Stimulated activated CD4-positive, alpha-beta T cell treated with anti-CD3 and anti-CD28 coated beads, TNF-alpha, amount 100 ng/mL, for 4 hours (primary cell): ENCODE results near the gene AGTR1.
"Not testable (repeated sequence)": the region's sequence is repeated elsewhere in the genome, so short reads cannot be mapped to it uniquely, and the experiment has no call there.

Experiments
- DNase-seq, 3 experiments: peaks; one replicate each; pipeline ENCODE4 v3.0.0-alpha.2; 2020; ENCODE audit warnings: low read depth in 3 of 3

The AGTR1 gene

DNA sequence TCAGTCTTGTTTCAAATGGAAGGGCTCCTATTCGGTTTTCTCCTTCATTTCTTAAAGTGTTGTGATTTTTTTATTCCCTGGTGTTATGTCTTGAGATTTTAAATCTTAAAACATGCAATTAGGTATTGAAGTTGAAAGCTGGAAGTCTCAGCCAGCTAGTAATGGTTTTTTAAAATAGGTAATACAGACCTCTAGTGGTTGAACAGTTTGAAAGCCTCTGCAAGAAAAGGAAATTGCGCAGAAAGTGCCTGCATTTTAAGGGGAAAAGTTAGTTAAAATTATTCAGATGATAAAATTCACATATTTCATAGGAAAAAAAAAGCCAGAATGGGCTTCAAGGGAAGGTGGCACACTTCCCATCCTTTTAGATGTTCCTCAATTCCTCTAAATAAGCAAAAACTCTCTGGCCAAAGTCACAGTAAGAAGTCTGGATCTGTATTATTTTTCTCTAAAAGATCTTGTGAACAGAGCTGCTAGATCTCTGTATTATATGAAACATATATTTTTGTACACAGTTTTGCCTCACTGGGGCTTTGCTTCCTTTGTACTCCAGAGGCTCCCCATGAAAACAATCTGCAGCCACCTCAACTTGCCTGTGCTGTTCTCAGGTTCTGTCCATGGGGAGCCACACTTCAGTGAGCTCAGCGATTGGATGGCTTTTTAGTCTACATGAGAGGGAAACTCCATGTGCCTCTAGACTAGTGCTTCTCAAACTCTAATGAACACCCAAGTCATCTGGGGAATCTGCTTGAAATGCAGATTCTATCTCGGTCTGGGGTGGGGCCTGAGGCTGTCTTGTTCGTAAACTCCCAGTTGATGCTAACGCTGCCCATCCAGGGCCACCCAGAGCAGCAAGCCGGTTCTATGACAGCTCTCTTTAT, 21.5 kb downstream of the AGTR1 start:
- no peak for DNase-seq

DNA sequence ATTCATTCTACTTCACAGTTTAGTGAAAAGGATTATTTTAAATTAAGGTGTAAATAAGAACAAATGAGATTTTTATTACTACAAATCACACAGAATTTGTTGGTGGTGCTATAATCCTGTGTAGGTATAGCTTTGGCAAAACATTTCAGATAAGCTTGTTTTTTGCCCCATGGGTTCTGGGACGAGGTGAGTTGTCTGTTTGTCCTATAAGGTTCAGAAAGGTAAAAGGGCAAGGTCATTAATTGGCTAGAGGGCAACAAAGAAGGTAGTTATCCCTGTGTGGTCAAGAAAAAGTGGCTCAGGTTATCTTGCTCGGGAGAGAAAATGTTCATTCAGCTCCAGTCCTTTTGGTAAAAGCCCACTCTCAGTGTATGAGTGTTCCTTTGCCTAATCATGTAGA, 23.2 kb downstream of the AGTR1 start:
- DNase-seq, result no peak

DNA sequence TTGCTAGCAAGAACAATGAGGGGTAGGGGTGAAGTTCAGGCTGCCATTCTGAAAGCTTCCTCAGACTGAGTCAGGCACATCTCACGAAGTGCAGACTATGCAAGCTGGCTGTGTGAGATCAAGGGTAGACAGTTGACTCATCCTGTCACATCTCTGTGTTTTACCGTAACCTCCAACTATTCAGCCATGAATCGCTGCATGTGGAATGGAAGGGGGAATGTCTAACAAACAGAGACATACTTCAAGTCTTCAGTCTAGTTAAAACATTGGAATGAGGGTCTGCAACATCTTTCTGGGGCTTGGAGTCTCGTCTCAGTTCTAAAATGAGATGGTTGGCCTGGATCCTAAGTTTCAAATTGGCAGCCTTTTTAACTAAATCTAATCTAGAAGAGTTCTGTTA, 25.9 kb downstream of the AGTR1 start:
- no peak for DNase-seq

DNA sequence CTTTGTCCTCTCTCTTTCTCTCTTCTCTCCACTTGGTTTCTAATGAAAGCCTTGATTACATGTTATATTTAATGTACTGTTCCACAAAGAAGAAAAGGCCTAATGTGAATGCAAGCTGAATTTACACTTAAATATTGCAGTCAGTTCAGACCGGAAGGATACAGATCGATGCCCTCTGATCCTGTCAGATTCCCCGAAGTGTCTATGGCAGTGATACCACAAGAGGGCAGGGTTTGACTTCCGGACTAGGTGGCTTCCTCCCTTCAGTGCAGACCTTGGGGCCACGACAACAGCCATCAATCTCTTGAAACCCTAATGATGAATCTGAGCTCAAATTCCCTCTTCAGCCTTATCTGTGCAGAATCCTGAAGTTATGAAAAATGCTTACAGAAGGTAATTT, 29.5 kb downstream of the AGTR1 start:
- DNase-seq, result no peak

DNA sequence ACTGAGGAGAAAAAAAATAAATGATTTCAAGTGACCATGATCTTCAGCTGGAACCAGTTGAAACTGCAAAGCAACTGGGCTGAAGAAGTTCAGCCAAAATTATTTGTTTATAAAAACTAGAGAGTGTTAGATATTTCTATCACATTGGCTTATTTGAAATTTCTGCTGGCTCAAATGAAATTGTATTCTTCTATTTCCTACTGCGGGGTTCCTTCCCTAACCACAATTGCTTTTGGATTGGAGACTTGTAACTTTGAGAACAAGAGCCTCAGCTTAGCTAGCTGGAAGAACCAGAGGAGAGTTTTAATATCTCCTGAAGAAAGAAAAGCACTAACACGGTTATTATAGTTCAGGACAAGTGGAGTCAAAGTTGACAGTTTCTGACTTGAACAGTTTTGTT, 31.1 kb downstream of the AGTR1 start:
- no peak for DNase-seq

DNA sequence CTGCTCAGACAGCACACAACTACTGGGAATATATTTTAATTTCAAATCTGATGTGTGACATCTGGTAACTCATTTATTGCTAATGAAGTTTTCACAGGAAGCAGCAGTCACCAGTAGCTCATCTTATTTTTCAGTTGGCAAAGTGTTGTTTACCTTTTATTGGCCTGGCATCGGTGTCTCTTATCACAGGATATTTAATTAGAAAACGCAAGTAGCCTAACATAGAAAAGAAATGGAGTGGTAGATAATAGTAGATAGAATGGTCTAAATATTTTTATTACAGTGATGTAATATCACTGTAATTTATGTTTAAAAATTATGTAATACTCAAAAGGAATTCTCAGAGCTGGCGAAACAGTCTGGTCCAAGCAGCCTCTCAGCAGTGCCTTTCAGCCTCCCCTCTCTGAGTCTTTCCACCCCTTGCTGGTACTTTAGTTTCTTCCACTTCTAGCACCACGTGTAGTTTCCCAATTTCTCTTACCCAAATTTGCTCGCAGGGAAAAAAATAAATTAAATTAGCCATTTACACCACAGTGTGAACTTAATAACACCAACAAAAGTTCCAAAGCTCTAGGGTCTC, 31.9 kb downstream of the AGTR1 start:
- DNase-seq, result no peak

DNA sequence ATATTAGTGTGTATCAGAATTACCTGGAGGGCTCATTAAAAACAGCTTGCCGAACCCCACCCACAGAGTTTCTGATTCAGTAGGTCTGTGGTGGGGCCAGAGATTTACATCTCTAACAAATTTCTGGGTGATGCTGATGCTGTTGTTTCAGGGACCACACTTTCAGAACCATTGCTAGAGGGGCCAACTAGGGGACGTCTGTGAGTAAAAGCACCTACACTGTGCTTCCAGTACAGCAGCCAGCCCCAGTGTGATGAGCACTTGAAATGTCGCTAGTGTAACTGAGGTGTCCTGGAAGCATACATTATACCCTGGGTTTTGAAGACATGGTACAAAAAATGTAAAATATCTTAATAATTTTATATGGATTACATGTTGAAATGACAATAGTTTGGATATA, 33.0 kb downstream of the AGTR1 start:
- no peak for DNase-seq

DNA sequence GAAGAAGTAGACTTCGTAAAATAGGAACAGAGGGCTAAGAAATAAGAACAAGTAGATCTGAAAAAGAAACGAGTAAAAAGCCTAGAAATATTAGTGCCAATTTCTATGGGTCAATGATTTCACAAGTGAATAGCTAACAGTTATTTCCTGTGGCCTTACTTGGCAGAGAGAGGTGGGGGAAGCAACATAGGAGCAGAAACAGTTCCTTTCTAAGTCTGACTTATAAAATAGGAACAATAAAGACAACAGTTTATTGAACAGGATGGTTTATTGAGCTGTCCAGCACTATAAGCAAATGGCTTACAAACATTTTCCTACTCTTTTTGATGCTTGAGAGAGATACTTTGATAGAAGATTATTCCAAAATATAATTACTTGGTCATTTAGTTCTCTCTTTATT, 37.9 kb downstream of the AGTR1 start:
- DNase-seq, result no peak

DNA sequence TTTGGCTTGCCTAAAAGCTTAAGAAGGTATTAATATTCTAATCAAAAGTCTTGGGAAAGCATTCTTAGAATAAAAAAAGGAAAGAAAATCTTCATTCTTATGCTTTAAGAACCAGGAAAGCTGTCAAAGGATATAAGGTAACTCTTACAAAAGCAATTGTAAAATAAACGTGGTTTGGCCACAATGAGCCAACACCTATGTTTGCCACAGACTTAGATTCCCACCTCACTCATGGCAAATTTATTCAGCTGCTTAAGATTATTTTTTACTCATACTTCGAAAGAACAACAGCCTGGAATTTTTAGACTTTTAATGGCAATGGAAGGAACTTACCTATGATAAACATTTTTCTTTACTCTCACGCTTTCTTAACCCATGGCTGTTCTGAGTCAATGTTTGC, 38.4 kb downstream of the AGTR1 start:
- DNase-seq, result no peak

DNA sequence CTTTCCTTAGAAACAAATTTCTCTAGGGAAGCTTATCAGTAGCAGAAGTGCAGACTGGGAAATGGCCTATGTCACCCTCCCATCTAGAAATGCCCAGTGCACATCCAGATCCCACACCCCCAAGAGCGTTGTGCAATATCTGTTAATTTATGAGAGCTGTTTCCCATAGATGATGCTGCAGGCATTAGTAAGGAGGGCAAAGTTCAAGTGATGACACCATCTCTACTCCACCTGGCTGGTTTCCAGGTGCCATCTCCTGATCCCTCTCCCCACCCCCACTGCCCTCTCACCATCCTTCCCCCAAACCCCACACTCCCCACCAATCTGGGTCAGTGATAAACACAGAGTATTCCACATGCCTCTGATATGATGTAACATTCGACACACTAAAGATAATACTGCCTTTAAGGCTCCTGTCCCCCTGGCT, 39.4 kb downstream of the AGTR1 start:
- DNase-seq, result no peak

DNA sequence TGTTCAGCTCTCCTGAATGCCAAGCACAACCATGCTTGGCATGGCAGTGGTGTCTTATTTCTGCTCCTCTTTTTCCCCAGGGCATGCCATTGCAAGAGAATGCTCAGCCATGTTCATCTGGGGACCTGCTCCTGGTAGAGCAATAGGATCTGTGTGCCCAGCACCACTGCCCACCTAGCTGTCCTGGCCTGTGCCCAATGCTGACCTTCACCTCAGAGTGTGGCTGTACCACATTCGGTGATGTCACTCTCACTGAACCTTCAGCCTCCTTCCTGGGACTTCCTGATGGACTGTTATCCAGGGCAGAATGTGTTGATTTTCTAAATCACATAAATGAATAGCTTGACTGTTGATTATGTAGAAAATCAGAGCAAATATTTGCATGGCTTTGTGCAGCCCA, 42.0 kb downstream of the AGTR1 start:
- DNase-seq, result no peak

DNA sequence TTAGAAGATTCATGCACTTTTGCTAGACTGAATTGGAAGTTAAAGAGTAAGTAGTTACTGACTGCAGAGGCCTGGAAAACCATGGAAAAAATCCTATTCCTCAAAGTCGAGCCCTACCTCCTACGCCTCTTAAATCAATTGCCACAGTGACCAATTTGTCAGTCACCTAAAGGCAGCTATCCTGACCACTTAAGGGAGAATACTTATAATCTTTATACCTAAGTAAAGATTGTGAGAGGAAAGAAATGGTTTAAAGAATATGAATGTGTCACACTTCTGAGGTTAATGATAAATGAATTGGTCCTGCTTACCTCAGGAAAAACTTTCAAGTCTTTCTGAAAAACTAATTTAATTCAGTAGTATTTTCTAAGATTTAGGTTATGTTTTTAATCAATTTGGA, 42.6 kb downstream of the AGTR1 start:
- no peak for DNase-seq

DNA sequence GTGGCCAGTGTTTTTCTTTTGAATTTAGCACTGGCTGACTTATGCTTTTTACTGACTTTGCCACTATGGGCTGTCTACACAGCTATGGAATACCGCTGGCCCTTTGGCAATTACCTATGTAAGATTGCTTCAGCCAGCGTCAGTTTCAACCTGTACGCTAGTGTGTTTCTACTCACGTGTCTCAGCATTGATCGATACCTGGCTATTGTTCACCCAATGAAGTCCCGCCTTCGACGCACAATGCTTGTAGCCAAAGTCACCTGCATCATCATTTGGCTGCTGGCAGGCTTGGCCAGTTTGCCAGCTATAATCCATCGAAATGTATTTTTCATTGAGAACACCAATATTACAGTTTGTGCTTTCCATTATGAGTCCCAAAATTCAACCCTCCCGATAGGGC, 43.5 kb downstream of the AGTR1 start:
- DNase-seq, result no peak

DNA sequence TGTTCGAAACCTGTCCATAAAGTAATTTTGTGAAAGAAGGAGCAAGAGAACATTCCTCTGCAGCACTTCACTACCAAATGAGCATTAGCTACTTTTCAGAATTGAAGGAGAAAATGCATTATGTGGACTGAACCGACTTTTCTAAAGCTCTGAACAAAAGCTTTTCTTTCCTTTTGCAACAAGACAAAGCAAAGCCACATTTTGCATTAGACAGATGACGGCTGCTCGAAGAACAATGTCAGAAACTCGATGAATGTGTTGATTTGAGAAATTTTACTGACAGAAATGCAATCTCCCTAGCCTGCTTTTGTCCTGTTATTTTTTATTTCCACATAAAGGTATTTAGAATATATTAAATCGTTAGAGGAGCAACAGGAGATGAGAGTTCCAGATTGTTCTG, 44.4 kb downstream of the AGTR1 start:
- DNase-seq, result no peak

DNA sequence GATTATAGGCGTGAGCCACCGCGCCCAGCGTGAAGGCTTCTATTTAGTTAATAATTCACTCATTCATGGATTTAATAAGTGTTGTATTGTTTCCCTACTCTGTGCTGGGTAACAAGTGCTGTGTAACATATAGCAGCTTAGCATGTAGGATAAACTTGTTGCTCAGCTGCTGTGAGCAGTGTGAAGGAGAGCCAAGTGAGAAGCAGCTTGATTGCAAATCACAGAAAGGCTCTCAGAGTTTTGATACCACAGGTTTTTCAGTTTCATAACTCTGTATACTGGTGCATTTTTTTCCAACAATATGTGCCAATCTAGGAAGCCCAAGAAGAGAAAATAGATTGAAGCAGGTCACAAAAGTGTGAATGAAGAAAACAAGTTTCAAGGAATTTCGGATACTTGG, 48.4 kb downstream of the AGTR1 start:
- no peak for DNase-seq

DNA sequence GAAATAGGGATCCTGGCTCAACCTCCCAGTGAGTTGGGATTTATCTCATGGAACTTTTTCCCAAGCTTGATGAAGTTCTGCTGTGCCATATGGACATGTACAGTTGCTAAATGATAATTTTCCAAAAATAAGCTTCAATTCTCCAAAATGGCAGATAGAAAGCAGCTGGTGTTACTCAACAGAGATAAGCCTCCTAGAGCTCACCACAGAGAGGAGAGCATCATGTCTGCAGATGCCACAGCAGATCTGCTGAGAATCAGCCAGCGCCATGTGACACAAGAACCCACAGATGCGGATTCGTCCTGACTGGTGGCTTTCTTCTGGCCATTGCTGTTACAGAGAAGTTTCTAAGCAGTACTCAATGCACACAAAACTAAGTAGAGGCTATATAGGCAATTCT, 50.6 kb downstream of the AGTR1 start:
- no peak for DNase-seq

DNA sequence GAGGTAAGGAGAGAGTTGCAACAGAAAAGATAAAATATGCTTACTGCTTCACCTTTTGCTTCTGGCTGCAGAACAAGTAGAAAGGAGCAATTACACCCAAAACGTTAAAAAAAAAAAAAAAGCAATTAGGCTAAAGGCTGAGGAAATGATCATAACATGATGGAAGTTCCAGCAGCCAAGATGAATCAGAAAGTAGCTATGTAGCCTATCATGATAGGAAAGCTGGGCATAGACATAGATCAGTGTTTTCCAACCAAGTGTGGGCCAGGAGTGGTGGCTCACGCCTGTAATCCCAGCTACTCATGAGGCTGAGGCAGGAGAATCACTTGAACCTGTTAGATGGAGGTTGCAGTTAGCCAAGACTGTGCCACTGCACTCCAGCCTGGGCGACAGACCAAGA, 52.6 kb downstream of the AGTR1 start:
- no peak for DNase-seq

DNA sequence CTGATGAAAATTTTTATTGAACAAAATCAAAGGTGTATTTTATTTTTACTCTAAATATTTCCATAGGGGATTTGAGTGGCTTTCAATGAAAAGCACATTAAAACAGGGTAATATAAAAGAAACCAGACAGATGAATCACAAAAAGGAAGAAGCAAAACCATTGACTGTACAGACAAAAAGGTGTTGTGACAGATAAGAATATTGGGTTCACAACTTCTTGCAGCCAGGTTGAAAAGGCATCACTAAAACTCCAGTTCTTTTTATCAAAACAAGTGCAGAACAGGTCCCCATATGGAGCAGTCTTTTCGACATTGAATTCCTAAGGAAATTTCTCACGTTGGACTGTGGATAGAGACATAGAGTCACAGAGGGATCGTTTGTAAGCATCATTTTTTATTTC, 53.8 kb downstream of the AGTR1 start:
- no peak for DNase-seq

DNA sequence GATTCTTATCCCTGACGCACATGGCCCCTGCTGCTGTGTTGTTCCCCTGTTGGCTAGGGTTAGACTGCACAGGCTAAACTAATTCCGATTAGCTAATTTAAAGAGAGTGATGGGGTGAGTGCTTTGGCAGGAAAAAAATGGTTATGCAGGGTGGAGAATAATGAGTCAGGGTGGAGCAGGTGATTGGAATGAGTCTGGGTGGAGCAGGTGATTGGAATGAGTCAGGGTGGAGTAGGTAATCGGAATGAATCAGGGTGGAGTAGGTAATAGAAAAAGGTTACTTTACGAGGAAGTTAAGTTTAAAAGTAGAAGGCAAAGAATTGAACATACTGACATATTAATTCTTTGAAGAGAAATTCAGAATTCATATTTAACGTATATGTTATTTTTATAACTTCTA, 55.7 kb downstream of the AGTR1 start:
- not testable (repeated sequence) for DNase-seq

DNA sequence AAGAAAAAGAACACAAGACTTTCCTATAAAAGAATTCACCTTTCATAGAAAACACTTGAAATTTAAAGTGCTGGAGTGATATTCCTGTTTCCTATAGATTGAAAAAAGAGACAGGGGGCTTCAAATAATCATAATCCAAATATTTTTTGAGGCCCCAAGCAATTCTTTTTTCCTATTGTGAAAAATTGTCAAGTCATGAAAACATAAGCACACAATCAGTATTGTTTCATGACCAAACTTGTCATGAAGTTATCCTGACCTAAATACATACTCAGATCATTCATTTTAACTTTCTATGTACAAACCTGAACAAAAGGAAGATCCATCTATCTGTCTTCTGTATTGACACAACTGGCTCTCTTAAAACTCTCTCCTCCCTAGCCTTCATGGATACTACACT, 57.9 kb downstream of the AGTR1 start:
- no peak for DNase-seq

DNA sequence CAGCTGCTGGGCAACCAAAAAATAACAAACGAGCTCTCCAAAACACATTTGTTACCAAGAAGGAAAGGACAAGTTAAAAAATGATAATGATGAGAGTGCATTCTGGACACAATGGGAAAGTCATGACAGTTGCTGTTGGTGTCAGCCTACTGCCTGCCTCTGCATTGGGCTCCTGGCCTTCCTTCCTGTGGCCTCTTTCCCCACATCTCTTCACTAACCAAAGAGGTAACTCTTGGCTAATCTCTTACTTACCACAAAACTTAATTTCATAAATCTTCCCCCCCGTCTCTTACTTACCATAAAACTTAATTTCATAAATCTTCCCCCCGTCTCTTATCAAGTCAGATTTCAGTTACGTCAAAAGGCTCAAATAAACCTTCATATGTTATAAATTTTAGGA, 58.6 kb downstream of the AGTR1 start:
- DNase-seq, result no peak

DNA sequence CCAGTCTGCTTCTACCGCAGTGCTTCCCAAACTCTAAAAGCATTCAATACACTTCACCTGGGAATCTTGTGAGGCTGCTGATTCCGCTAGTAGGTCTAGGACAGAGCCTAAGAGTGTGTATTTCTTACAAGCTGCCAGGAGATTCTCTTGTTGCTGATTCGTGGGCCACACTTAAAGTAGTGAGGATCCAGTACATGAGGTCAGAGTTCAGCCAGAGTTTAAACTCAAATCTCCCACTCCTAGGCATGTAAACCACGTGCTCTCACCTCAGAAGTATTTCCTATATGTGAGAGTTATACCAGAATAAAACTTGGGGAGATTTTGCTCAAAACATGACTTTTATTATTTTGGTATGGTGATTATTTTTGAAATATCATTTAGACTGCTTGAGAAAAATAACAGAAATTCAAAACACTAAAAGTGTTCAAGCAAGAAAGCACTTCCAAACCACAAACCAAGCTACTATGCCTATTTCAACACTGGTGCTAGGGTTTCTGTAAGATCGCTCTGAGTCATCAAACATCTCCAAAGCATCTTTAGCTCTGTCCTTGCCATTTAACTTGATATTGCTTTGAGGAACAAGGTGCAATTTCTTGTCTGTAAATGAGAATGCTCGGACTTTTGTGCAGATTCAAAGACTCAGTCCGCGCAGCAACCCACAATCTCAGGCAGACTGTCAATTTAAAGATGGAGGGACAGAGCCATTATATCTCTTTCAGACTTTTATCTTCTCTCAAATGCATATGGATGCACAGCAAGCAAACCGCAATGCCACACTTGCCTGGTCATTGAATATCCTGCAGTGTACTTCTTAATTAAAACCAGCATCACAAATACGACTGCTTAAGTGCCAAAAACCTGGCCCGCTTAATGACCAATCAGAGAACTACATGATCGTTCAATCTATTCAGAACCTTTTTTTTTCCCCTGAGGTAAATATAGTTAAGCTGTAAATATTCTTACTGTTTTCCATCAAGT, 59.8 kb downstream of the AGTR1 start:
- DNase-seq, result no peak
